HG02623 (cell line): ENCODE results near the gene HSD17B3.
"Not testable (repeated sequence)": the region's sequence is repeated elsewhere in the genome, so short reads cannot be mapped to it uniquely, and the experiment has no call there.

Experiments used
- ATAC-seq: cut with Tn5 transposase; IDR thresholded peaks from one replicate; pipeline ENCODE4 v1.9.1; 2021; ENCODE audit warnings: moderate library complexity; ENCODE audit not compliant: unreplicated experiment

HSD17B3 gene

DNA sequence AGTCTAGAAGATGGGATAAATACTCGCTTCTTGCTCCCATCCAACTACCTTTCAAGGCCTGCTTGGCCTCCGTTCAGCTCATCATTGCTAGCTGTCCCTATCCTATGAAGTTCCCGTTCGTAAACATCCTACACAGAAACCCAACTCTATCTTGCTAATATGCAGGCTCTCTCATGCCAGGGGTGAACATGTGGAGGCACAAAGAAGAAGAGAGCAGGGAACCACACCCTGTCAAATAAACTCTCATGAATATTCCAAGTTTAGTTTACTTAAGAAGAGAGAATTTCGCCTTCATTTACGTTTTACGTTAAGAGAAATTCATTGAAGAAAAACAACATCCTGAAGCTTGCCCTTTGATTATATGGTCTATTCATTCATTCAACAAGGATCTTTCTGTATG is 7.9 kb upstream of the HSD17B3 start:
- ATAC-seq, result no peak

DNA sequence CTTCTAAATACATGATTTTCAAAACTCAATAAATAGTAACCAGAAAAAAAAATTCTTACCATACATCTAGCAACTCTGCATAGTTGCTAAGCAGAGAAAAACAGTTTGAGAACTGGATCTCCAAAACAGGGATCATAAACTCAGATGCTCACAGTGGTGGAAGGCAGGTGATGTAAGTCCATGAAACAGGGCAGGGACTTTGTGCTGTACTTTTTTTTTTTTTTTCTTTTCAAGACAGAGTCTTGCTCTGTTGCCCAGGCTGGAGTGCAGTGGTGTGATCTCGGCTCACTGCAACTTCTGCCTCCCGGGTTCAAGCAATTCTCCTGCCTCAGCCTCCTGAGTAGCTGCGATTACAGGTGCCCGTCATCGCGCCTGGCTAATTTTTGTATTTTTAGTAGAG is 5.0 kb upstream of the HSD17B3 start:
- not testable (repeated sequence) for ATAC-seq

DNA sequence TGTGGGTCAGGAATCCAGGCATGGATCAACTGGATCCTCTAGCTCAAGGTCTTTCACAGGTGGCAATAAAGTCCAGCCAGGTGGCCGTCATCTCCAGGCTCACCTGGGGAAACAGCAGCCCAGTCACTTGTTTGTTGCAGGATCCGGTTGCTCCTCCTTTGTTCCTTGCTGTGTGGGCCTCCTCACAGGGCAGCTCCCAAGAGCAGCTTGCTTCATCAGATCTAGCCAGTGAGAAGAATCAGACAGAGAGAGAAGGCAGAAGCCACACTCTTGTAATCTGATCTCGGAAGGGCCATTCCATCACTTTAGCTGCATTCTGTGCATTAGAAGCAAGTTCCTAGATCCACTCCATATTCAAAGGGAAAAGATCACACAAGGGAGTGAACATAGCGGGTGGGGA is 3.2 kb upstream of the HSD17B3 start:
- no peak for ATAC-seq

DNA sequence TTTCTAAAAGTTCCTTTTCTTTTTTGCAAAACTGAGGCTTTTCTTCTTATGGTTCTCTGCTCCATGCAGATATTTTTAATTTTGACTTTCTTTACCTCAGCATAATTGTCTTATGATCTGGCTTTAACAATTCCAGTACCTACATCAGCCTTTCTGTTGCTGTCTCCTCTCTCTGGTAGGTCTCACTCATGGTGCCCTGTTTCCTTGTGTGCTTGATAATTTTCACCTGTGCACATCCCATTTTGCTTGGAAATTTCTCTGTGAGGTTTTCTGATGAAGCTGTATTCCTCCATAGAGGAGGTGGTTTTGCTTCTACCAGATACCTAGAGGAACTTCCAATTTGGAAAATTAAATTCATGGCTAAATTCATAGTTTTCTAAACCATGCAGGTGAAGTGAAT is 2.3 kb upstream of the HSD17B3 start:
- ATAC-seq, result no peak

DNA sequence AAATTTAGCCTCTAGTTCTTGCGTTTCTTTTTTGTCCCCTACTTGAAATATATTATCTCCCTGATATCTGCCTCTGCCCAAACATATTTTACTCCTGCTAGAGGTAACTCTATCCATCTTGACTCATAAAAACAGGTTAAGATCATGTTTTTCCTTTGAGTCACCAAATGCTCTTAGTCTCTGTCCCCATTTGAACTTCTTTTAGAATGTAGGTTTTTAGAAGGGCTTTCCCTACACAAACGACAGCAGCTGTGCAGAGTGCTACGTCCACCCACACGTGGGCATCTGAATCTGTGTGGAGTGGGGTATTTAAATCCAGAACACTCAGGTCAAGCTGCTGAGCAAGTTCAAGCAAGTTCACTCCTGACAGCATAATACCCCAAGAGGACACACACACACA is 2.2 kb downstream of the HSD17B3 start:
- no peak for ATAC-seq

DNA sequence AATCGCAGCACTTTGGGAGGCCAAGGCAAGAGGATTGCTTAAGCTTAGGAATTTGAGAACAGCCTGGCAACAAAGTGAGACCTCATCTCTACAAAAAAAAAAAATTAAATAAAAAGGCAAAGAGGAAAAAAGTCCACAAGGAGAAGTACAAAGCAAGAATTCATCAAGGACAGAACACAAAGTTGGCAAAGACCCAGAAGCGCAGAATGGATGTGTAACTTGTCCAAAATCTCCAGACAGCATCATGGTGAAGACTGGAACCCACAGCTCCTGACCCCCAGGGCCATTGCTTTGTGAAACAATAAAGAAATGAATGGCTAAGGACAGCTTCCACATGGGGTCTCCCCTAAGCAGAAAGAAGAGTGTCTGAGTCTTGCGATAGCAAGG is 7.8 kb downstream of the HSD17B3 start:
- no peak for ATAC-seq

DNA sequence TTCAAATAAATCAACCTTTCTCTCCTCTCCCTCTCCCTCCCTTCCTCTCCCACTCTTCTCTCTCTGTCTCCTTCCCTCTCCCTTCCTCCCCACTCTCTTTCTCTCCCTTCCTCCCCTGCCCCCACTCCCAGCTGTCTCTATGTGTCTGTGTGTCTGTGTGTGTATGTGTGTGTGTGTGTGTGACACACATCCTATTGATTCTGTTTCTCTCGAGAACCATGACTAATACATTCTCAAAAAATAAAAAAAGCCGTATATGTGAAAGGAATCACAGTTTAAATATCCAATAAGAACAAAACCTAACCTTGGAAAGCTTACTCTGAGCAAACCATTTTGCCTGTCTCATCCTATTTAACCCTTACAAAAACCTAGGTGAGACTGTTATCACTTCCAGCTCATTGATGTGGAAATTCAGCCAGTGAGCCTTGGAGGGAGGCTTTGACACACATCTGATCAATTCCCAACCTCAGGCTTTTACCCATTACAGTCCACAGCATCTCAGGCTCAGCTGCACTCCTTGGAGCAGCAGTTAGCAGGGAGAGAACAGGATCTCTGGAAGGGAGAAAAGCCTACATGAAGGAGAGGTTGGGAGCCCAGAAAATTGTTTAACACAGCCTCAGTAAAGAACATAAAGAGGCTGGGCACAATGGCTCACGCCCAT is 8.3 kb downstream of the HSD17B3 start:
- no peak for ATAC-seq

DNA sequence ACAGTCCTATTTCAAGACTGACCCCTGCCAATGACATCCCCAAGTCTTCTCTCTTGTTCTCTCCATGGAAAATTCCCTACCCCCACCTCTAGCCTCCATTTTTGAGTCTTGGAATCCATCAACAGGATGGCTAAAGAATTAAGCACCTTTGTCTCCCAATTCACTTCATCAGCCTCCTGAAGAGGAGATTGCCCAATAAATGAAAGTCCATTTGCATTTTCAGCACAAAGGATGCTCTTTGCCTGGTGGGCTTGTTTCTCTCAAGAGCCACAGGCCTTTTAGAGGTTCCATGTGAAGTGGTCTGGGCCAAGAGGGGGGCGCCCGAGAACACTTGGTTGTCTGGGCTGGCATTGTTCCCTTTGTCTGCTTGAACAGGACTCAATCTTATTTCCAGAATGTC is 12.6 kb downstream of the HSD17B3 start:
- ATAC-seq, result no peak

DNA sequence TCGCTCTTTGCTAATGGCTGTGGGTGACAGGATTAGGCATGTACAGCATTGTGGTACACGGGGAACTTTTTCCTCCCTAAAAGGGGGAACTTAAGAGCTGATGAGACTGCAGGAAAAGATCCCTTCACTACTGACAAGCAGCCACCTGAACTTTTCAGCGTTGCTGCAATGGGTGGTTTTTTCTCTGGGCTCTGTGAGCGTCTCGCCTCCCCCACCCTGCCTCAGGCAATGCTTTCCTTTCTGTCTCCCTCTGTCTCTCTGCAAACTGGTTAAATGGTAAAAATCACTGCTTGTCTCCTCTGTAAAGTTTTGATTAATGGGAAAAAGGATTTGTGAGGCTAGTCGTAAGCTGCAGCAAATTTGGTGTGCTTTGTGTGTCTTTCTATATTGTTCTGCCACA is 20.3 kb downstream of the HSD17B3 start:
- ATAC-seq, result no peak

DNA sequence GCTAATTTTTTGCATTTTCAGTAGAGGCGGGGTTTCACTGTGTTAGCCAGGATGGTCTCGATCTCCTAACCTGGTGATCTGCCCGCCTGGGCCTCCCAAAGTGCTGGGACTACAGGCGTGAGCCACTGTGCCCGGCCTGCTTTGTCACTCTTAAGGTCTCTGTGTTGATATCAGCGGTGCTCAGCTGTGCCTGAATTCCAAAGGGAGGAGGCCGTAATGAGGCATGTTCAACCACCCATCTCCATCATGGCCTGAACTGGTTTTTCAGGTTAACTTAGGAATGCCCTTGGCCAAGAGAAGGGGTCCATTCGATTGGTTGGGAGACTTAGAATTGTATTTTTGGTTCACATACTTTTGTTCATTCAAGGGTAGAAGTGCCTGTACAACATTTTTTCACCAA is 22.0 kb downstream of the HSD17B3 start:
- no peak for ATAC-seq

DNA sequence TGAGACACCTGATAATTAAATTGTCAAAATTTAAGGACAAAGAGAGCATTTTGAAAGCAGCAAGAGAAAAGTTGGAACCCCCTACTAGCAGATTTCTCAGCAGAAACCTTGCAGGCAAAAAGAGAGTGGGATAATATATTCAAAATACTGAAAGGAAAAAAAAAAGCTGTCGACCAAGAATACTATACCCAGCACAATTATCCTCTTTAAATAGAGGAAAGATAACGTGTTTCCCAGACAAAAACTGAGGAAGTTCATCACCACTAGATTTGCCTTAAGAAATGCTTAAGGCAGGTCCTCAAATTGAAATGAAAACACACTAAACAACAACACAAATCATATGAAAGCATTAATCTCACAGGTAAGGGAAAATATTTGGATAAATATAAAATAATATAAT is 27.0 kb downstream of the HSD17B3 start:
- ATAC-seq, result no peak

DNA sequence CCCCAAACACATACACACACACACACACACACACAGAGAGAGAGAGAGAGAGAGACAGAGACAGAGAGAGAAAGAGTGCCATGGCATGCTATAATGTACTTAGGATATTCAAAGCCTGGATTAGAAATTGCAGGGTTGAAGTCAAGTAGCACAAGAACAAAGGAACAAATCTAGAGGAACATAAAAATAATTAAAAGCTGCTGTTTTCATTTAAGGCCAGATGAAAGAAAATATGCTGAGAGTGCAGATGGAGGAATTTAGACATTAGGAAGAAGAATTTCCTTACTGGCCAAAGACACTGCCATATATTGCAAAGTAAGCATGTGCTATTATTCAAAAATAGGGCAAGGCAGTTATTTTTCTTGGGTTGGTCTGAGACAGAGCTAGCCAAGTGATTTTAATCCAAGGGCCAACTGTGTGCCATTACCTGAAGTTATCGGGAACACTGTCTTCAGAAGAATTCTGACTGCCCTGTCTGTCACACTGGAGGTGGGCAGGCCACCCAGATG is 31.7 kb downstream of the HSD17B3 start:
- ATAC-seq, result no peak

DNA sequence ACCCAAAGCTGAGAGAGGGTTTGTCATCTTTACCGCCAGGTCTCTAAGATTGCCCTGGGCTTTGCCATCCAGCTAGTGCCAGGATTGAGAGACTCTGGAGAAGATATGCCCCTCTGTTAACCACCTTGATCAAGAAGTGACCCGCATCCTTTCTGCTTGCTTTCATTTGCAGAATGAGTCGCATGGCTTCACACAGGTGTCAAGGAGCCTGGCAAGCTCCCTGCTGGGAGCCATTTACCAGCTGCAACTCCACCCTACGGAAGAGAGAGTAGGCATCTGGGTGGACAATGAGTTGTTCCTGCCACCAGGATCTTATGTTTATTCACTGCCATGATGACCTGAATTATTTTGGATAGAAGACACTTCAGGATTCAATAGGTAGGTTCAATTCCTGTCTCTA is 43.0 kb downstream of the HSD17B3 start:
- no peak for ATAC-seq

DNA sequence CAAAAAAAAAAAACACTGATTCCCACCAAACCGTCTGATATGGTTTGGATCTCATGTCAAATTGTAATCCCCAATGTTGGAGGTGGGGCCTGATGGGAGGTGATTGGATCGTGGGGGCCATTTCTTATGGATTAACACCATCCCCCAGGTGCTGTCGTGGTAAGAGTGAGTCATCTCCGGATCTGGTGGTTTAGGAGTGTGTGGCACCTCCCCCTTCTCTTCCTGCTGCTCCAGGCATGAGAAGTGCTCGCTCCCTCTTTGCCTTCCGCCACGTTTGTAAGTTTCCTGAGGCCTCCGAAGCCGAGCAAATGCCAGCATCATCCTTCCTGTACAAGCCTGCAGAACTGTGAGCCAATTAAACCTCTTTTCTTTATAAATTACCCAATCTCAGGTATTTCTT is 45.2 kb downstream of the HSD17B3 start:
- ATAC-seq, result no peak

DNA sequence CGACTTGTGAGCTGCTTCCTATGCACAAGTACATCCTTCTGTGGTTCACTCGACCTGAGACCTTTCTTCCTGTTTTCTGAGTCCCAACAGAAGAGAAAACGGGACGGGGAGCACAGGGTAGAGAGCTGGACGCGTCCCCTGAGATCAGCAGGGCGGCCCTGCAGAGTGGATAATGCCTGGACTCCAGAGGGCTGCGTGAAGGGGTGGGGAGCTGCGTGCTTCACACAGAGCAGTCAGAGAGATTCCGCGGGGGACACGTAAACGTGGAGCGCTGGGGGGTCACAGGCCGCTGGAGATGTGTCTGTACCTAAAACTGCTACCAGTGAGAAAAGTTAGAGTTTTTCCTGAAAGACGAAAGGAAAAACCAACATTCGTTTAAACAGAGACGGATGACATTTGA is 46.3 kb downstream of the HSD17B3 start:
- no peak for ATAC-seq

DNA sequence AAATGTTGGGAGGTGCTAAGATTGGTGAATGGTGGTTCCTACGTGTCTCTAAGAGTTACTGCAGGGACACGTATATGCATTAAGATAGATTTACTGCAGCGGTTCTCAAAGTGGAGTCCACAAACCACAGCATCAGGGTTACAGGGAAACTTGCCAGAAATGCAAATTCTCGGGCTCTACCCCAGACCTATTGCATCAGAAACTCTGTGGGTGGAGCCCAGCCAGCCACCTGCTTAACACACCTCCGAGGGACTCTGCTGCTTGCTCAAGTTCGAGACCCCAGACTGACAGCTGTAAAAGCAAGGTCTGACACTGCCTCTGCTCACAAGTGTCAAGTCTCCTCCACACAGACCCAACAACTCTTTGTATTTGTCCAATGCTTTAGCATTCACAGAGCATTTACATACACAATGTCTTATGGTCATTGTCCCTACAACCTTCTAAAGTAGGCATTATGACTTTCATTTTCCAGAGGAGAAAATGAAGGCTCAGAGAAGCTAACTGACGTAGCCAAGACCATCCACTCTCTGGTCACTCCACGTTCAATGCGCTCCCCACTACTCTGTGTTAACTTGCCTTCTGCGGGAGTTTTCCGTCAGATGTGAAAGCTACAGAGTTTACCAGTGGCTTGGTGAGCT is 48.8 kb downstream of the HSD17B3 start:
- no peak for ATAC-seq

DNA sequence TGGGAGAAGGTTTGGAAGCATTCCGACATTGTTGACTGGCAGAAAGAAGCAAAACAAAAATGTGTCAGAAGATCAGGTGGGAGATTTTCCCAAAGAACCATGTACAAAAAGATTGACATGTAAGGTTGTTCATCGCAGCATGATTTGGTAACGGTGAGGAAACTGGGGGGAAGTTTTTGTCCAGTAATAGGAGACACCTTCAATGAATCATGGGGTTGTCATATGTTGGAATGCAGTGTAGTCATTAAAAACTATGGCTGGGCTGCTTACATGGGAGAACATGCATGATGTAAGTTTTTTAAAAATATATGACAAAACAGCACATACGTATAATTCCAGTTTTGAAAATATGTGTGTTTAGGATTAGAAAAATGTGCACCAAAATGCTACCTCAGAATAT is 50.5 kb downstream of the HSD17B3 start:
- no peak for ATAC-seq

DNA sequence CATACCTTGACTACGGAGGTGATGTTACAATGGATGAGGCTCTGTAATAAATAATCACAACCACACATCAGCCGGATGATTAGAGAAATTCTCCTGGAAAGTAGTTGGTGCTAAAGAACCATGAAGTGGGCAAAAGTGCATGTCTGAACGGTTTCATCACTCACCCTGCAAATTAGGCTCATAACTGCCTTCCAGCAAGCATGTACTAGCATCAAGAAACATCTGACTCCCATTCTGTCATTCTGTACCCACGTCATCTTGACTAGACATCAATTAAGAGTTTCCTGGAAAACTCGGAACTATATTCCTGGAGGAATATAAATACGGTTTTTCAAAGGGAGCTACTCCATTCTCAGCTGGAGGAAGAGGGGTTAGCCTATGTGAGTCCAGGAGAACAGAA is 52.2 kb downstream of the HSD17B3 start:
- ATAC-seq, result no peak

DNA sequence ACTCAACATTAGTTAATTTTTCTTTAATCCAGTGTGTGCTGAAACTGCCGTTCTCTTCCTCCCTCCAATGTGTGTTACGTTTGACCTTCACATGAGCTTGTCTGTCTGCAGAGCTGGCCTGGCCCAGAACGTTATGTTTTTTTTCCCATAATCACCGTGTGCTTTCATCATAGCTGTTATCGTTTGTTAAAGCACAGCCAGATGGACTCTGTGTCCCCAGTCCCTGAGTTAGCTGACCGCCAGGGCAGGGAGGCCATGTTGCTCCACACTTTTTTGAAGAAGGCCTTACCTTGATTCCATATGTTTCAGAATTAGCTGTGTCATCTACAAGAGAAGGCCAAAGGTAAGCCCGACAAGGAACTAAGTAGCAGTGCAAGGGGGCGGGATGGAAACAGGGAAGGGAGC is 55.7 kb downstream of the HSD17B3 start:
- ATAC-seq, result no peak

DNA sequence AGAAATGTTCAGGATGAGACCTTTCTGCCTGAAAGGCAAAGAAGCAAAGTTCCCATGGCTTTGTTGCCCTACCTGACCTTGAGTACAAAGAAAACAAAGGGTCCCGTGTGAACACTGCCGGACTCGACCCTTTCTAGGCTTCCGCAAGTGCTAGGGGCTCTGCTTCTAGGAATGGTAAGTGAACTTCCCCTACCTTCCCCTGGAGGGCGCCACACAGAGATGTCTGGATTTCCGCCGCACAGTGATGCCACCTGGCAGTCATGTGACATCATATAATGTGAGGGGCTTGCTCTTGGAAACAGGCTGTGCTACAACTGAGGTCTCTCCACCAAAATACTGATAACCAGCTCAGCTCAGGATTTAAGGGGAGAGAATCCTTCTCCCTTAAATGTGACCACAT is 56.6 kb downstream of the HSD17B3 start:
- no peak for ATAC-seq

DNA sequence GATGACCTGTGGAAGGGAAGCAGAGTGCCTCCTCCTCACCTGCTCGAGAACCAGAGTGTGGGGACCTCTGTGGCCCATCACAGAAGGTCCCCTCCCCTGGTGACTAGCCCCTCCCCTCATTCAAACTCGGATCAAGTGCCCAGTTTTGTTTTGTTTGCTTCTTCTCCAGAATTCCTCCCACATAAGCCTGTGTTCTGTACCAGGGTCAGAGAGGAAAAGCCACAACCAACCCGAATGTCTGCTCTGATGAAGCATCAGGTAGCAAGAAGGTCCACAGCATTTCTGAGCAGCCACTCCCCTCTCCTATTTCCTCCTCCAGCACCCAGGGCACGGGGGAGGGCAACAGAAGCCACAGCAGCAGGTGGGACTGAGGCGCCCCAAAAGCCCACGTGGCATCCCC is 58.2 kb downstream of the HSD17B3 start:
- no peak for ATAC-seq

DNA sequence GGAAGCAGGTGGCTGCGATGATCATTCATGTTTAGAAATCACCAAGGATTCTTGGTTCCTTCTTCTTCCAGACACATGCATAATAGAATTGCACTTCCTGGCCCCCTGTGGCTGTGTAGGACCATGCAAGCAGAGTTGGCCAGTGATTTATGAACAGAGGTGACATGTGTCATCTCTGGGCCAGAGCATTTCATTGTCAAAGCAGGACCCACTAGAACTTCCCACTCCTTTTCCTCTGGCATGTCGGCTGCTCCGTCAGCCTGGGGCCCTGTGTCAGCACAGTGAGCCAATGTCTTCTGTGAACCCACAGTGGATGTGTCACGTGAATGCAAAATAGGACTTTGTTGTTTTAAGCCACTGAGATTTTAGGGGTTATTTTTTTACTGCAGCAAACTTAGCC is 59.2 kb downstream of the HSD17B3 start:
- no peak for ATAC-seq

DNA sequence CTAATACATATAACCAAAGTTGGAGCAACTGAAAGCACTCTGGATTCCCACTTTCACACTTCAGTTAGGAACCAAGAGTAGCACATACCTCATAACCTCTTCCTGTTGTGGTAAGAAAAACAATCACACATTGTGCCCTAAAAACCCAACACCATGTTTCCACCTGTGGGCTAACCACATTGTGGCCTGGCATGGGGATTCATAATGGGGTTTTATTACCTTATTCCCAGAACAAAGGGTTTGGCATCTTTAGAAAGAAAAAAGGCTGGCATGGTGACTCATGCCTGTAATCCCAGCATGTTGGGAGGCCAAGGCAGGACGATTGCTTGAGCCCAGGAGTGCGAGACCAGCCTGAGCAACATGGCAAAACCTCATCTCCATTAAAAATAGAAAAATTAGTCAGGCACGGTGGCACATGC is 60.6 kb downstream of the HSD17B3 start:
- no peak for ATAC-seq
